ENCODE data around the gene OR10H2. TPM values are rescaled to one million over a fixed set of nuclear protein-coding genes. Genes with fewer than 3 reads are reported as not detected.

Gene OR10H2
- total and polyA plus RNA-seq, 2 donors (not counting 3 experiments of a cell fraction or from before 2014, with no cell fraction given): not detected

GRCh38 chr19:15737722-15738121 lies 9.9 kb downstream of the OR10H2 start, which contains the start of gene OR10H3:
Gene OR10H3 (plus strand): TSS chr19:15737985. CDS start chr19:15741393, 3,408 bp downstream.
- no peaks in the 10 kb centered on the region for H3K36me3 ChIP-seq (ENCODE audit: control insufficient read depth in 2 of 2, extremely low read depth in 1 of 2, insufficient read depth in 2 of 2, low read length in 2 of 2)
- H4K20me1 ChIP-seq (replicated peaks; ENCODE audit: control insufficient read depth, extremely low read depth, insufficient read depth, low read length): no peaks in the 10 kb centered on the region
- H2AFZ ChIP-seq (ENCODE audit: low read depth, low read length): no peak within 1 kb of the TSS
- ChIA-PET POLR2A (no interaction called here), CTCF (no interaction called here)
- TF ChIP-seq CTCF (IDR thresholded peaks at IDR 0.05; ENCODE audit: extremely low read depth in 1 of 2, insufficient read depth in 1 of 2, low read depth in 1 of 2, low read length in 2 of 2) (no peak), MYC (IDR thresholded peaks at IDR 0.05; ENCODE audit: low read depth, low read length) (no peak), FOS (IDR thresholded peaks at IDR 0.05; ENCODE audit: borderline replicate concordance, insufficient read depth, low read length) (no peak), GATA2 (IDR thresholded peaks at IDR 0.05; ENCODE audit: insufficient read depth, insufficient read length, low read depth, low read length) (no peak)
- peaks cover 3% of the 10 kb centered on the region for H3K9me3 ChIP-seq (replicated peaks; ENCODE audit: control insufficient read depth, insufficient read depth, low read length)
- no peak within 1 kb of the TSS for H3K4me2 ChIP-seq (ENCODE audit: insufficient read depth, low read length)
- dilution Hi-C loops (cut with MboI; ENCODE audit: extremely low pct_ligation_motif_present, low sequenced_read_pairs) (no loop called here), intact Hi-C loops (cut with micrococcal nuclease) (no loop called here)
- H3K4me3 ChIP-seq (replicated peaks in 1 of 3; ENCODE audit: insufficient read depth in 1 of 3, low read depth in 1 of 3, low read length in 3 of 3): no peak within 1 kb of the TSS
- H3K27ac ChIP-seq (ENCODE audit: insufficient read depth, low read depth, low read length): no peak within 1 kb of the TSS
- H3K79me2 ChIP-seq (ENCODE audit: control insufficient read depth, insufficient read depth, low read length): no peaks in the 10 kb centered on the region
- DNase-seq (ENCODE audit: low read depth, low spot score): no peak
- no peak for FAIRE-seq
- no TSS peak for BruUV-seq (replicated peaks)
- no peaks in the 10 kb centered on the region for H3K9me1 ChIP-seq (replicated peaks; ENCODE audit: control insufficient read depth, extremely low read depth, insufficient read depth, low read length)
- H3K9ac ChIP-seq (replicated peaks; ENCODE audit: extremely low read depth, insufficient read depth, low read length): no peak within 1 kb of the TSS
- no peaks in the 10 kb centered on the region for H3K4me1 ChIP-seq (ENCODE audit: control insufficient read depth, extremely low read depth, insufficient read depth, low read length)
- H3K27me3 ChIP-seq (ENCODE audit: control insufficient read depth in 2 of 2, insufficient read depth in 2 of 2, low read length in 2 of 2): no peaks in the 10 kb centered on the region

GRCh38 chr19:15740785-15741184 lies 13.0 kb downstream of the OR10H2 start:
- ChIA-PET POLR2A (no interaction called here), CTCF (no interaction called here)
- Histone ChIP-seq H3K79me2 (ENCODE audit: control insufficient read depth, insufficient read depth, low read length) (no peaks in the 10 kb centered on the region), H3K4me2 (ENCODE audit: insufficient read depth, low read length) (no peak overlapping the region), H3K4me3 (replicated peaks in 1 of 3; ENCODE audit: insufficient read depth in 1 of 3, low read depth in 1 of 3, low read length in 3 of 3) (no peak overlapping the region), H3K9ac (replicated peaks; ENCODE audit: extremely low read depth, insufficient read depth, low read length) (no peak overlapping the region), H3K9me3 (replicated peaks; ENCODE audit: control insufficient read depth, insufficient read depth, low read length) (peaks cover 3% of the 10 kb centered on the region), H3K9me1 (replicated peaks; ENCODE audit: control insufficient read depth, extremely low read depth, insufficient read depth, low read length) (no peaks in the 10 kb centered on the region), H3K27ac (ENCODE audit: insufficient read depth, low read depth, low read length) (no peak overlapping the region), H4K20me1 (replicated peaks; ENCODE audit: control insufficient read depth, extremely low read depth, insufficient read depth, low read length) (no peaks in the 10 kb centered on the region), H3K27me3 (ENCODE audit: control insufficient read depth in 2 of 2, insufficient read depth in 2 of 2, low read length in 2 of 2) (no peaks in the 10 kb centered on the region), H2AFZ (ENCODE audit: low read depth, low read length) (no peak overlapping the region), H3K4me1 (ENCODE audit: control insufficient read depth, extremely low read depth, insufficient read depth, low read length) (no peaks in the 10 kb centered on the region), H3K36me3 (ENCODE audit: control insufficient read depth in 2 of 2, extremely low read depth in 1 of 2, insufficient read depth in 2 of 2, low read length in 2 of 2) (no peaks in the 10 kb centered on the region)
- DNase-seq (ENCODE audit: low read depth, low spot score) (no peak), FAIRE-seq (no peak)
- intact Hi-C loops (cut with micrococcal nuclease) (no loop called here), dilution Hi-C loops (cut with MboI; ENCODE audit: extremely low pct_ligation_motif_present, low sequenced_read_pairs) (no loop called here)
- TF ChIP-seq POLR2A (IDR thresholded peaks at IDR 0.05; ENCODE audit: low read depth, low read length) (no peak), GATA2 (IDR thresholded peaks at IDR 0.05; ENCODE audit: insufficient read depth, insufficient read length, low read depth, low read length) (no peak)
- no TSS peak for BruUV-seq (replicated peaks)
